H1 (cell line): ENCODE results near the gene PI4K2A. TPM values are rescaled to one million over a fixed set of nuclear protein-coding genes. Genes with fewer than 3 reads are reported as not detected.

Experiments used
- CTCF ChIA-PET: fragments of 300-600 bp; sonication (Branson Sonifier 250); formaldehyde crosslinking; loops from one replicate; lab custom pipeline; 2021; ENCODE audit not compliant: partially characterized antibody; lab: Charles Lee
- POLR2A ChIA-PET: fragments of 300-600 bp; sonication (Branson Sonifier 250); formaldehyde crosslinking; loops from one replicate; lab custom pipeline; 2021; ENCODE audit warnings: inconsistent platforms; ENCODE audit not compliant: partially characterized antibody; lab: Charles Lee
- DNase-seq, 2 experiments: peaks; one replicate each; pipeline versions ENCODE4 v3.0.0 to v3.0.0-alpha.2; 2010 to 2022; ENCODE audit warnings: low spot score in 2 of 2, low read depth in 1 of 2, mixed read lengths in 1 of 2
- FAIRE-seq: peaks from 2 replicates; lab custom pipeline; 2011; peaks lifted over from hg19 to GRCh38; lab: Jason Lieb, UNC
- H2AFZ ChIP-seq: 2 replicates; pipeline ENCODE4 v1.8.1; 2012; ENCODE audit warnings: low read length, inconsistent platforms
- H2AK5ac ChIP-seq: 2 replicates; pipeline ENCODE4 v1.6.1; 2013; ENCODE audit warnings: low read depth, low read length
- H2BK120ac ChIP-seq: replicated peaks from 2 replicates; pipeline ENCODE3; 2013; ENCODE audit warnings: low read depth, low read length, inconsistent platforms
- H2BK12ac ChIP-seq: 2 replicates; pipeline ENCODE4 v1.6.1; 2013; ENCODE audit warnings: low read depth, low read length
- H2BK15ac ChIP-seq: 2 replicates; pipeline ENCODE4 v1.6.1; 2013; ENCODE audit warnings: low read length
- H2BK20ac ChIP-seq: 2 replicates; pipeline ENCODE4 v1.6.1; 2013; ENCODE audit warnings: low read length
- H2BK5ac ChIP-seq: 2 replicates; pipeline ENCODE4 v1.6.1; 2013; ENCODE audit warnings: low read depth, low read length
- H3K14ac ChIP-seq: 2 replicates; pipeline ENCODE4 v1.6.1; 2013; ENCODE audit warnings: inconsistent platforms; ENCODE audit not compliant: insufficient read length
- H3K18ac ChIP-seq: 2 replicates; pipeline ENCODE4 v1.6.1; 2013; ENCODE audit warnings: low read length; ENCODE audit errors: extremely low read depth
- H3K23ac ChIP-seq: 2 replicates; pipeline ENCODE4 v1.6.1; 2013; ENCODE audit warnings: inconsistent platforms; ENCODE audit not compliant: insufficient read length
- H3K23me2 ChIP-seq: 2 replicates; pipeline ENCODE4 v1.6.1; 2013; ENCODE audit warnings: low read depth, low read length
- H3K27ac ChIP-seq: 2 replicates; pipeline ENCODE4 v1.6.1; 2011; ENCODE audit warnings: low read depth, low read length, inconsistent platforms
- H3K27me3 ChIP-seq, 4 experiments: replicated peaks in 1 of 4; 1 replicate in 1 of 4; 2 replicates in 3 of 4; pipeline versions ENCODE4 v1.6.1 to v1.8.1; 2011 to 2013; ENCODE audit warnings: low read length in 3 of 4, mild to moderate bottlenecking in 3 of 4, inconsistent platforms in 2 of 4, mixed read lengths in 2 of 4, moderate library complexity in 1 of 4; ENCODE audit not compliant: control insufficient read depth in 3 of 4, insufficient read depth in 3 of 4; ENCODE audit errors: extremely low read depth in 1 of 4
- H3K36me3 ChIP-seq, 4 experiments: 2 replicates each; pipeline versions ENCODE4 v1.6.1 to v1.8.1; 2011 to 2013; ENCODE audit warnings: mild to moderate bottlenecking in 4 of 4, low read length in 3 of 4, moderate library complexity in 2 of 4, control low read depth in 1 of 4, inconsistent platforms in 1 of 4; ENCODE audit not compliant: insufficient read depth in 4 of 4, control insufficient read depth in 2 of 4
- H3K4ac ChIP-seq: replicated peaks from 2 replicates; pipeline ENCODE3; 2013; ENCODE audit warnings: low read length, low read depth, mixed read lengths, inconsistent platforms; ENCODE audit not compliant: insufficient read length
- H3K4me1 ChIP-seq, 4 experiments: replicated peaks in 1 of 4; 1 replicate in 1 of 4; 2 replicates in 3 of 4; pipeline versions ENCODE4 v1.6.1 to v1.8.1; 2011 to 2013; ENCODE audit warnings: low read length in 3 of 4, inconsistent platforms in 2 of 4, mixed read lengths in 1 of 4; ENCODE audit not compliant: insufficient read depth in 4 of 4, control insufficient read depth in 3 of 4
- H3K4me2 ChIP-seq, 2 experiments: 2 replicates each; pipeline versions ENCODE4 v1.6.1 to v1.8.1; 2011 to 2013; ENCODE audit warnings: low read depth in 2 of 2, low read length in 2 of 2, control low read depth in 1 of 2, inconsistent platforms in 1 of 2, mild to moderate bottlenecking in 1 of 2; ENCODE audit not compliant: insufficient read depth in 1 of 2
- H3K4me3 ChIP-seq, 4 experiments: fragments of 200-600, 300-600 bp in 1 of 4; sonication (generic), shearing (Covaris generic), sonication (Bioruptor Twin) in 1 of 4; 2 replicates each; pipeline versions ENCODE4 v1.5.1 to v1.8.1; 2011 to 2016; ENCODE audit warnings: low read length in 4 of 4, low read depth in 3 of 4, control low read depth in 2 of 4, inconsistent platforms in 2 of 4, mild to moderate bottlenecking in 2 of 4, mixed read lengths in 1 of 4, moderate library complexity in 1 of 4; ENCODE audit not compliant: insufficient read depth in 2 of 4; ENCODE audit errors: extremely low read depth in 1 of 4
- H3K56ac ChIP-seq: replicated peaks from 2 replicates; pipeline ENCODE3; 2013; ENCODE audit warnings: low read depth, mild to moderate bottlenecking, mixed read lengths, low read length, inconsistent platforms; ENCODE audit not compliant: insufficient read length
- H3K79me1 ChIP-seq: 2 replicates; pipeline ENCODE4 v1.6.1; 2013; ENCODE audit warnings: low read depth, low read length, control low read depth
- H3K79me2 ChIP-seq, 2 experiments: 2 replicates each; pipeline versions ENCODE4 v1.6.1 to v1.8.1; 2012 to 2013; ENCODE audit warnings: low read length in 2 of 2, mild to moderate bottlenecking in 2 of 2, inconsistent platforms in 1 of 2; ENCODE audit not compliant: insufficient read depth in 2 of 2, control insufficient read depth in 1 of 2
- H3K9ac ChIP-seq, 4 experiments: replicated peaks in 1 of 4; 1 replicate in 1 of 4; 2 replicates in 3 of 4; pipeline versions ENCODE4 v1.6.1 to v1.8.1; 2011 to 2013; ENCODE audit warnings: low read depth in 3 of 4, low read length in 3 of 4, control low read depth in 2 of 4, mild to moderate bottlenecking in 2 of 4, moderate library complexity in 2 of 4, inconsistent platforms in 1 of 4; ENCODE audit errors: extremely low read depth in 1 of 4
- H3K9me3 ChIP-seq, 2 experiments: 2 replicates each; pipeline versions ENCODE4 v1.6.1 to v1.8.1; 2012 to 2013; ENCODE audit warnings: mild to moderate bottlenecking in 2 of 2, moderate library complexity in 2 of 2, control low read depth in 1 of 2, inconsistent platforms in 1 of 2, low read depth in 1 of 2, low read length in 1 of 2, mixed read lengths in 1 of 2; ENCODE audit not compliant: insufficient read depth in 2 of 2
- H4K20me1 ChIP-seq, 2 experiments: replicated peaks in 1 of 2; 2 replicates each; pipeline versions ENCODE3 to v1.8.1; 2011 to 2013; ENCODE audit warnings: inconsistent platforms in 2 of 2, low read length in 2 of 2, mild to moderate bottlenecking in 1 of 2; ENCODE audit not compliant: insufficient read depth in 2 of 2, control insufficient read depth in 1 of 2
- H4K5ac ChIP-seq: 2 replicates; pipeline ENCODE4 v1.6.1; 2013; ENCODE audit warnings: low read length, low read depth, mixed read lengths, inconsistent platforms; ENCODE audit not compliant: insufficient read length
- H4K8ac ChIP-seq: 2 replicates; pipeline ENCODE4 v1.8.0; 2013; ENCODE audit warnings: mild to moderate bottlenecking, moderate library complexity, low read length, inconsistent platforms; ENCODE audit not compliant: insufficient read depth; ENCODE audit errors: extremely low read depth
- H4K91ac ChIP-seq: replicated peaks from 2 replicates; pipeline ENCODE3; 2013; ENCODE audit warnings: low read length, mixed read lengths, inconsistent platforms; ENCODE audit not compliant: insufficient read length
- BRCA1 ChIP-seq: IDR thresholded peaks from 2 replicates; pipeline ENCODE4 v1.6.1; 2012; ENCODE audit warnings: low read depth, low read length, improper control_type of control experiment
- CEBPB ChIP-seq: IDR thresholded peaks from 2 replicates; pipeline ENCODE4 v1.6.1; 2012; ENCODE audit warnings: low read depth, low read length
- CREB1 ChIP-seq: IDR thresholded peaks from 2 replicates; pipeline ENCODE4 v1.6.1; 2012; ENCODE audit warnings: inconsistent platforms
- CTBP2 ChIP-seq: IDR thresholded peaks from 2 replicates; pipeline ENCODE4 v1.7.0; 2011; ENCODE audit warnings: borderline replicate concordance, mild to moderate bottlenecking, moderate library complexity, mixed read lengths, low read length; ENCODE audit not compliant: insufficient read depth, insufficient read length
- EP300 ChIP-seq, 2 experiments: IDR thresholded peaks; 1 replicate in 1 of 2; 2 replicates in 1 of 2; pipeline ENCODE4 v1.6.1; 2011 to 2012; ENCODE audit warnings: low read depth in 2 of 2, low read length in 2 of 2, mild to moderate bottlenecking in 2 of 2, borderline replicate concordance in 1 of 2, inconsistent platforms in 1 of 2, moderate library complexity in 1 of 2
- GABPA ChIP-seq: IDR thresholded peaks from 2 replicates; pipeline ENCODE4 v1.6.1; 2011; ENCODE audit warnings: mild to moderate bottlenecking, low read length, moderate library complexity, borderline replicate concordance; ENCODE audit not compliant: insufficient read depth
- HDAC6 ChIP-seq: IDR thresholded peaks from one replicate; pipeline ENCODE4 v1.7.1; 2012; ENCODE audit warnings: low read depth, mild to moderate bottlenecking, inconsistent platforms, low read length, moderate library complexity
- KDM4A ChIP-seq: IDR thresholded peaks from one replicate; pipeline ENCODE4 v1.7.1; 2012; ENCODE audit warnings: low read depth, mild to moderate bottlenecking, moderate library complexity, low read length, inconsistent platforms; ENCODE audit not compliant: severe bottlenecking
- POLR2A ChIP-seq, 2 experiments: IDR thresholded peaks; 1 replicate in 1 of 2; 2 replicates in 1 of 2; pipeline ENCODE4 v1.6.1; 2011; ENCODE audit warnings: low read depth in 2 of 2, low read length in 2 of 2, mild to moderate bottlenecking in 2 of 2; ENCODE audit errors: control extremely low read depth in 1 of 2
- RAD21 ChIP-seq, 2 experiments: IDR thresholded peaks in 1 of 2; conservative IDR thresholded peaks in 1 of 2; 2 replicates each; pipeline ENCODE4 v1.6.1; 2011; ENCODE audit warnings: low read depth in 2 of 2, low read length in 2 of 2, improper control_type of control experiment in 1 of 2, inconsistent platforms in 1 of 2, mild to moderate bottlenecking in 1 of 2, moderate library complexity in 1 of 2
- RFX5 ChIP-seq: IDR thresholded peaks from 2 replicates; pipeline ENCODE4 v1.6.1; 2011; ENCODE audit warnings: low read depth, low read length, improper control_type of control experiment, borderline replicate concordance
- YY1 ChIP-seq: IDR thresholded peaks from 2 replicates; pipeline ENCODE4 v1.6.1; 2011; ENCODE audit warnings: low read depth, mild to moderate bottlenecking, low read length
- ZNF274 ChIP-seq: IDR thresholded peaks from 2 replicates; pipeline ENCODE4 v1.7.0; 2012; ENCODE audit warnings: low read length, borderline replicate concordance; ENCODE audit errors: extremely low read depth
- WGBS, 2 experiments: shearing (Covaris generic) in 1 of 2; methylation state at CpG; one replicate each; pipeline versions ENCODE4 v1.1.6 to v1.1.7; 2013 to 2015; ENCODE audit warnings: low lambda C conversion rate in 2 of 2, mixed read lengths in 2 of 2, inconsistent platforms in 1 of 2, low coverage in 1 of 2, missing lambda C conversion rate in 1 of 2; ENCODE audit not compliant: insufficient replicate concordance in 2 of 2, insufficient coverage in 1 of 2, insufficient read length in 1 of 2; ENCODE audit errors: extremely low coverage in 1 of 2, missing lambda C conversion rate in 1 of 2; 5-methylcytosine and 5-hydroxymethylcytosine counted together
- polyA plus RNA-seq, 7 experiments: library from polyadenylated mRNA; depleted of rRNA in 3 of 7; stranded (reverse) in 5 of 7; unstranded in 2 of 7; fragments of >200 nt in 5 of 7; fragments of 200-250 nt in 2 of 7; gene quantifications; 1 replicate in 5 of 7; 2 replicates in 1 of 7; 4 replicates in 1 of 7; pipeline versions ENCODE4 v1.2.1 to v1.2.3, GENCODE V29; 2011 to 2013; ENCODE audit warnings: missing spikeins in 2 of 7, mixed read lengths in 2 of 7
- total RNA-seq: library from RNA; stranded (reverse); fragmentation: NEBNext Ultra II Directional; extraction: Animal tissue kit (Norgen Biotek cat#: 25700); gene quantifications from 2 replicates; pipeline ENCODE4 v1.2.1, GENCODE V29; 2021
- TF ChIP-seq, protein P1 (sequence below): IDR thresholded peaks from 2 replicates; pipeline ENCODE4 v1.6.1; 2012; ENCODE audit warnings: inconsistent platforms

Gene PI4K2A
- total and polyA plus RNA-seq, 2 of the 8 experiments (the other 6 are each of a cell fraction or from before 2014, with no cell fraction given) = 20.7 to 21.9 TPM

DNA sequence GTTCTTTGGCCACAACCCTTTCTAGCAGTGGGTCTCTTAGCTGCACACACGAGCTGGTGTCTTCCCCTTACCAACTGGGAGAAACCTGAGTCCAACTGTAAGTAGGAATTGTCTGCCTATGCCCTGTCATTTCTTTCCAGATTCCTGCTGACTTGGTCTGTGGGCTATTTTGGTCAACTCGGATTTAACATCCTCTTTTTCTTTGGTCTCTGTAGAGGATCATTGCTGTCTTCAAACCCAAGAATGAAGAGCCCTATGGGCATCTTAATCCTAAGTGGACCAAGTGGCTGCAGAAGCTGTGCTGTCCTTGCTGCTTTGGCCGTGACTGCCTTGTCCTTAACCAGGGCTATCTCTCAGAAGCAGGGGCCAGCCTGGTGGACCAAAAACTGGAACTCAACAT is 10.3 kb downstream of the PI4K2A start:
- CTCF ChIA-PET = interaction anchor here (0.9 kb wide), 1 partner anchor 9 kb away, joined by 6 read pairs; no protein-coding TSS in a partner anchor
- TF ChIP-seq POLR2A (IDR thresholded peaks at IDR 0.05; ENCODE audit: control extremely low read depth in 1 of 2, low read depth in 2 of 2, low read length in 2 of 2) (no peak), CEBPB (no peak), CTBP2 (no peak), YY1 (no peak), GABPA (no peak), EP300 (IDR thresholded peaks at IDR 0.05; ENCODE audit: borderline replicate concordance in 1 of 2, low read depth in 2 of 2, low read length in 2 of 2) (no peak), BRCA1 (no peak), KDM4A (no peak), HDAC6 (no peak), RFX5 (no peak), ZNF274 (no peak), CREB1 (no peak), RAD21 (IDR thresholded peaks at IDR 0.05 in 1 of 2, conservative IDR thresholded peaks at IDR 0.05 in 1 of 2; ENCODE audit: low read depth in 2 of 2, low read length in 2 of 2) (no peak)
- TF ChIP-seq, protein P1, sequence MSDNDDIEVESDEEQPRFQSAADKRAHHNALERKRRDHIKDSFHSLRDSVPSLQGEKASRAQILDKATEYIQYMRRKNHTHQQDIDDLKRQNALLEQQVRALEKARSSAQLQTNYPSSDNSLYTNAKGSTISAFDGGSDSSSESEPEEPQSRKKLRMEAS = no peak

More for the DNA sequence above, 10.3 kb downstream of the PI4K2A start:
- H2AK5ac ChIP-seq = no peak overlapping the region
- peaks cover 5 to 29% of the 10 kb centered on the region in 2 experiments; a peak in 3 of 4 replicates for H3K79me2 ChIP-seq
- no peak for DNase-seq
- no peaks in the 10 kb centered on the region for H3K79me1 ChIP-seq
- no peak overlapping the region for H2BK15ac ChIP-seq
- POLR2A ChIA-PET = no interaction called here
- peaks cover 0 to under 1% of the 10 kb centered on the region in 2 experiments for H4K20me1 ChIP-seq
- WGBS, 2 experiments = 88% methylated on average over 3 of the region's 3 CpGs; no CpG with 5 or more reads in 1 of the 2 experiments
- peaks cover 11 to 45% (median 30%) of the 10 kb centered on the region in 4 experiments for H3K36me3 ChIP-seq
- H2BK12ac ChIP-seq = no peak overlapping the region
- H3K23ac ChIP-seq = no peak overlapping the region
- no peak overlapping the region for H2AFZ ChIP-seq
- H3K4me3 ChIP-seq = no peak overlapping the region
- H4K91ac ChIP-seq = no peak overlapping the region
- H3K9ac ChIP-seq = no peak overlapping the region
- H4K5ac ChIP-seq = no peak overlapping the region
- no peaks in the 10 kb centered on the region for H3K9me3 ChIP-seq
- no peak overlapping the region for H3K27ac ChIP-seq
- no peak overlapping the region for H3K4ac ChIP-seq
- H3K56ac ChIP-seq = no peak overlapping the region
- no peak overlapping the region for H3K14ac ChIP-seq
- no peak for FAIRE-seq
- H3K18ac ChIP-seq = no peak overlapping the region
- no peaks in the 10 kb centered on the region for H3K27me3 ChIP-seq
- H2BK20ac ChIP-seq = no peak overlapping the region
- H2BK120ac ChIP-seq = no peak overlapping the region
- peaks cover 5 to 11% (median 9%) of the 10 kb centered on the region in 4 experiments; a peak in 6 of 7 replicates for H3K4me1 ChIP-seq
- no peak overlapping the region for H4K8ac ChIP-seq
- H3K4me2 ChIP-seq = no peak overlapping the region
- H2BK5ac ChIP-seq = no peak overlapping the region
- no peaks in the 10 kb centered on the region for H3K23me2 ChIP-seq
